ENCODE results near the gene CABP2.
"Not testable (repeated sequence)": the region's sequence is repeated elsewhere in the genome, so short reads cannot be mapped to it uniquely, and the experiment has no call there.

CABP2 gene

GRCh38 chr11:67493548-67494370 is 29.5 kb downstream of the CABP2 start:
- DNase-seq, result no peak

GRCh38 chr11:67492801-67493547 is 30.3 kb downstream of the CABP2 start:
- peak; percentile 61 for DNase-seq

GRCh38 chr11:67492069-67492727 is 31.0 kb downstream of the CABP2 start:
- no peak for DNase-seq

- no peak for DNase-seq
Measured at GRCh38 chr11:67491276-67492068, 31.8 kb downstream of the CABP2 start.

- no peak for DNase-seq
Measured at GRCh38 chr11:67490727-67491065, 32.5 kb downstream of the CABP2 start.

GRCh38 chr11:67489885-67490726 is 33.1 kb downstream of the CABP2 start:
- DNase-seq, result no peak

- no peak for DNase-seq
Measured at GRCh38 chr11:67489203-67489884, 33.9 kb downstream of the CABP2 start.

- DNase-seq, result peak; percentile 76
Measured at GRCh38 chr11:67486481-67487195, 36.6 kb downstream of the CABP2 start.

- DNase-seq, result peak; percentile 80
Measured at GRCh38 chr11:67485873-67486361, 37.3 kb downstream of the CABP2 start.

GRCh38 chr11:67484847-67485311 is 38.4 kb downstream of the CABP2 start:
- DNase-seq, result peak; percentile 86

- peak; percentile 64 for DNase-seq
Measured at GRCh38 chr11:67483831-67484665, 39.2 kb downstream of the CABP2 start.

- peak; percentile 98 for DNase-seq
Measured at GRCh38 chr11:67482827-67483798, 40.1 kb downstream of the CABP2 start, which contains the start of gene AIP. TSS of gene AIP (plus strand) at chr11:67483026. CDS start at chr11:67483159, 133 bp downstream.

GRCh38 chr11:67482275-67482826 is 40.9 kb downstream of the CABP2 start:
- no peak for DNase-seq

- DNase-seq, result not testable (repeated sequence)
Measured at GRCh38 chr11:67477344-67478050, 45.7 kb downstream of the CABP2 start.

GRCh38 chr11:67476692-67477091 is 46.6 kb downstream of the CABP2 start:
- DNase-seq, result not testable (repeated sequence)

- no peak for DNase-seq
Measured at GRCh38 chr11:67472882-67473281, 50.4 kb downstream of the CABP2 start.
